Measurements from ENCODE around the gene COL16A1.

Gene COL16A1

GRCh38 chr1:31732751-31733289 is 29.0 kb upstream of the COL16A1 start:
- no peaks in the 10 kb centered on the region for H3K36me3 ChIP-seq (ENCODE audit: insufficient read depth, low read length)
- no peaks in the 10 kb centered on the region for H3K27me3 ChIP-seq (ENCODE audit: insufficient read depth, low read length)

DNA sequence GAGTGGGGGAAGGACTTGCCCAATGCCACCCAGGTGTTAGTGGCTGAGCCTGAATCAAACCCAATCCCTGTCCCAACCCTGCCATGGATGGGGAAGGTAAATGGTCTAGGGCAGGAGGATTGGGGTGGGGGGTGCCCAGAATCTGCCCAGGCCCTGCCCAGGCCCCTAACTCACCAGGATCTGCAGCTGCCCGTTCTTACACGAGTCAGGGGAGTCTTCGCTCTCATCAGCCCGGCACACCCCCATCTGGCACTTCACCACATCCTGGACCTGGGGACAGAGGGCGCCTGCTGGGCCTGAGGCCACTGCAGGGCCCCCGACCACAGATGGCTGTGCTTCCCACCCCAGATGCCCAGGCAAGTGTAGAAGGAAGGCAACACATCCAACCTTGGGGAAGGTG is 28.5 kb upstream of the COL16A1 start:
- Histone ChIP-seq H3K79me2 (ENCODE audit: control insufficient read depth, insufficient read depth, low read length, unreplicated experiment) (no peaks in the 10 kb centered on the region), H3K27ac (ENCODE audit: low read depth, low read length) (no peak overlapping the region), H3K27me3 (ENCODE audit: insufficient read depth, low read length) (no peaks in the 10 kb centered on the region), H3K4me3 (ENCODE audit: low read depth, low read length) (no peak overlapping the region), H3K36me3 (ENCODE audit: insufficient read depth, low read length) (no peaks in the 10 kb centered on the region), H2AFZ (ENCODE audit: low read length, unreplicated experiment) (no peak overlapping the region), H3K4me1 (ENCODE audit: control insufficient read depth, insufficient read depth, low read length, unreplicated experiment) (no peaks in the 10 kb centered on the region)

More at GRCh38 chr1:31732751-31733289, 29.0 kb upstream of the COL16A1 start:
- no peaks in the 10 kb centered on the region for H3K79me2 ChIP-seq (ENCODE audit: control insufficient read depth, insufficient read depth, low read length, unreplicated experiment)
- no peak overlapping the region for H3K27ac ChIP-seq (ENCODE audit: low read depth, low read length)
- H3K4me1 ChIP-seq (ENCODE audit: control insufficient read depth, insufficient read depth, low read length, unreplicated experiment) = no peaks in the 10 kb centered on the region
- H3K4me3 ChIP-seq (ENCODE audit: low read depth, low read length) = no peak overlapping the region
- H2AFZ ChIP-seq (ENCODE audit: low read length, unreplicated experiment) = no peak overlapping the region

- Histone ChIP-seq H3K4me1 (ENCODE audit: control insufficient read depth, insufficient read depth, low read length, unreplicated experiment) (no peaks in the 10 kb centered on the region), H3K36me3 (ENCODE audit: insufficient read depth, low read length) (no peaks in the 10 kb centered on the region), H3K27ac (ENCODE audit: low read depth, low read length) (no peak overlapping the region), H3K79me2 (ENCODE audit: control insufficient read depth, insufficient read depth, low read length, unreplicated experiment) (no peaks in the 10 kb centered on the region), H2AFZ (ENCODE audit: low read length, unreplicated experiment) (no peak overlapping the region), H3K27me3 (ENCODE audit: insufficient read depth, low read length) (no peaks in the 10 kb centered on the region), H3K4me3 (ENCODE audit: low read depth, low read length) (no peak overlapping the region)
Observed at GRCh38 chr1:31731049-31731565, 27.3 kb upstream of the COL16A1 start.

- H2AFZ ChIP-seq (ENCODE audit: low read length, unreplicated experiment) = no peak overlapping the region
- no peak overlapping the region for H3K4me3 ChIP-seq (ENCODE audit: low read depth, low read length)
- H3K27ac ChIP-seq (ENCODE audit: low read depth, low read length) = no peak overlapping the region
- no peaks in the 10 kb centered on the region for H3K79me2 ChIP-seq (ENCODE audit: control insufficient read depth, insufficient read depth, low read length, unreplicated experiment)
- H3K27me3 ChIP-seq (ENCODE audit: insufficient read depth, low read length) = no peaks in the 10 kb centered on the region
- H3K4me1 ChIP-seq (ENCODE audit: control insufficient read depth, insufficient read depth, low read length, unreplicated experiment) = no peaks in the 10 kb centered on the region
- no peaks in the 10 kb centered on the region for H3K36me3 ChIP-seq (ENCODE audit: insufficient read depth, low read length)
Observed at GRCh38 chr1:31730336-31731048, 26.7 kb upstream of the COL16A1 start.

DNA sequence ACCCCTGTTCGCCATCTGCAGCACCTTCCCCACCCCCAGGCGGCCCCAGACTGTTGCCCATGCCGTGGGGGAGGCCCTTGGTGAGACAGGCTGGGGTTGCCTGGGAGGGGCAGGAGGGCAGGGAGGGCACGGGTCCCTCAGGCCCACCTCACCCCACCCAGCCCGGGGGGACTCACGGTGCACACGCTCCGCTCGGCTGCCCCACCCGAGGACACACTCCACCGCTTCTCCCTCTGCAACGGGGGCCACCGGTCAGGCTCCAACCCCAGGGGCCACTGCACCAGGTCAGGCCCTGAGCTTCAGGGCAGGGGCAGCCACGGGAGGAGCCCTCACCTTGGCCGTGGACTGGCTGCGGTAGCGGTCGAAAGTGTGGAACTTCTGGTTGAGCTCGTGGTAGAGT is 24.0 kb upstream of the COL16A1 start:
- H3K36me3 ChIP-seq (ENCODE audit: insufficient read depth, low read length) = no peaks in the 10 kb centered on the region
- no peak overlapping the region for H3K4me3 ChIP-seq (ENCODE audit: low read depth, low read length)
- H3K79me2 ChIP-seq (ENCODE audit: control insufficient read depth, insufficient read depth, low read length, unreplicated experiment) = no peaks in the 10 kb centered on the region
- H3K27me3 ChIP-seq (ENCODE audit: insufficient read depth, low read length) = no peaks in the 10 kb centered on the region
- H3K27ac ChIP-seq (ENCODE audit: low read depth, low read length) = no peak overlapping the region
- no peak overlapping the region for H2AFZ ChIP-seq (ENCODE audit: low read length, unreplicated experiment)
- no peaks in the 10 kb centered on the region for H3K4me1 ChIP-seq (ENCODE audit: control insufficient read depth, insufficient read depth, low read length, unreplicated experiment)

DNA sequence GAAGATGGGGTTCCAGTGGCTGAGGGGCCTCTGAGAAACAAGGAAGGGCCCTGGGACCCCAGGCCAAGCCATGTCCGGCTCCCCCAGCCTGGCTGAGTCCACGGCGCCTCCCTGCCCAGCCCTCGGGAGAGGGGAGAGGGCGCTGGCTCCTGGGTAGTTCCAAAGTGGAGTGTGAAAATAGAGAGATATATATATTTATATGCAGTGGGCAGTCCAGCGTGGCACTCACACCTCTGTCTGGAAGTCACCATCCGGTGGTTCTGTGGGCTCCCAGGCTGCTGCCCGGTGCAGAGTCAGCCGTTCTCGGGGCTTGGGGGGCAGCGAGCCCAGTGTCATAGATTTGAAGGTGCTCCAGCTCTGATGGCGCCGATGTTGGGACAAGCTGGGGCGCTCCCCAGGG is 23.4 kb upstream of the COL16A1 start:
- H3K27ac ChIP-seq (ENCODE audit: low read depth, low read length) = no peak overlapping the region
- no peaks in the 10 kb centered on the region for H3K4me1 ChIP-seq (ENCODE audit: control insufficient read depth, insufficient read depth, low read length, unreplicated experiment)
- no peak overlapping the region for H2AFZ ChIP-seq (ENCODE audit: low read length, unreplicated experiment)
- 0 out of 2 replicates have a peak, but pooled peaks cover 3% of the 10 kb centered on the region for H3K27me3 ChIP-seq (ENCODE audit: insufficient read depth, low read length)
- H3K36me3 ChIP-seq (ENCODE audit: insufficient read depth, low read length) = no peaks in the 10 kb centered on the region
- no peaks in the 10 kb centered on the region for H3K79me2 ChIP-seq (ENCODE audit: control insufficient read depth, insufficient read depth, low read length, unreplicated experiment)
- no peak overlapping the region for H3K4me3 ChIP-seq (ENCODE audit: low read depth, low read length)

DNA sequence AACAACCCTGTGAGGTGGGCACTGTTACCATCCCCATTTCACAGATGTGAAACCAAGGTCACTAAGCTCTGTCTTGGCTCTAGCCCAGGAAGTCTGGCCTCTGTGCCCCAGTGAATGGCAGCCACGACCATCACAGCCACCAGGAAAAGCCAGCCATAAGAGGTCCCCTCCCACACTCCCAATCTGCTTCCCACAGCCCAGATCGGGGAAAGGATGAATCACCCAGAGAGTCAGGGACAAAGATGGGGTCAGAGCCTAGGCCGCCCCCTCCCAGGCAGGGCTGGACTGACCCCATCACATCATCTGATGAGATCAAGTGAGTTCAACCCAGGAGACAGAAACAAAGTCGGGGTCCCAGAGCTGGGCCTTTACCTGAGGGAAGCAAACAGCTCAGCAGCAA is 22.9 kb upstream of the COL16A1 start:
- Histone ChIP-seq H3K27me3 (ENCODE audit: insufficient read depth, low read length) (0 out of 2 replicates have a peak, but pooled peaks cover 4% of the 10 kb centered on the region), H3K4me3 (ENCODE audit: low read depth, low read length) (no peak overlapping the region), H2AFZ (ENCODE audit: low read length, unreplicated experiment) (no peak overlapping the region), H3K79me2 (ENCODE audit: control insufficient read depth, insufficient read depth, low read length, unreplicated experiment) (no peaks in the 10 kb centered on the region), H3K4me1 (ENCODE audit: control insufficient read depth, insufficient read depth, low read length, unreplicated experiment) (no peaks in the 10 kb centered on the region), H3K27ac (ENCODE audit: low read depth, low read length) (no peak overlapping the region), H3K36me3 (ENCODE audit: insufficient read depth, low read length) (no peaks in the 10 kb centered on the region)

GRCh38 chr1:31725777-31726535 is 22.1 kb upstream of the COL16A1 start:
- Histone ChIP-seq H2AFZ (ENCODE audit: low read length, unreplicated experiment) (no peak overlapping the region), H3K79me2 (ENCODE audit: control insufficient read depth, insufficient read depth, low read length, unreplicated experiment) (no peaks in the 10 kb centered on the region), H3K4me3 (ENCODE audit: low read depth, low read length) (no peak overlapping the region), H3K36me3 (ENCODE audit: insufficient read depth, low read length) (no peaks in the 10 kb centered on the region), H3K27me3 (ENCODE audit: insufficient read depth, low read length) (0 out of 2 replicates have a peak, but pooled peaks cover 6% of the 10 kb centered on the region), H3K27ac (ENCODE audit: low read depth, low read length) (no peak overlapping the region), H3K4me1 (ENCODE audit: control insufficient read depth, insufficient read depth, low read length, unreplicated experiment) (no peaks in the 10 kb centered on the region)

GRCh38 chr1:31725134-31725533 is 21.3 kb upstream of the COL16A1 start:
- Histone ChIP-seq H3K79me2 (ENCODE audit: control insufficient read depth, insufficient read depth, low read length, unreplicated experiment) (no peaks in the 10 kb centered on the region), H2AFZ (ENCODE audit: low read length, unreplicated experiment) (no peak overlapping the region), H3K36me3 (ENCODE audit: insufficient read depth, low read length) (no peaks in the 10 kb centered on the region), H3K27ac (ENCODE audit: low read depth, low read length) (no peak overlapping the region), H3K27me3 (ENCODE audit: insufficient read depth, low read length) (peaks cover 9% of the 10 kb centered on the region; the same call in 1 of the 2 replicates), H3K4me3 (ENCODE audit: low read depth, low read length) (no peak overlapping the region), H3K4me1 (ENCODE audit: control insufficient read depth, insufficient read depth, low read length, unreplicated experiment) (no peaks in the 10 kb centered on the region)

DNA sequence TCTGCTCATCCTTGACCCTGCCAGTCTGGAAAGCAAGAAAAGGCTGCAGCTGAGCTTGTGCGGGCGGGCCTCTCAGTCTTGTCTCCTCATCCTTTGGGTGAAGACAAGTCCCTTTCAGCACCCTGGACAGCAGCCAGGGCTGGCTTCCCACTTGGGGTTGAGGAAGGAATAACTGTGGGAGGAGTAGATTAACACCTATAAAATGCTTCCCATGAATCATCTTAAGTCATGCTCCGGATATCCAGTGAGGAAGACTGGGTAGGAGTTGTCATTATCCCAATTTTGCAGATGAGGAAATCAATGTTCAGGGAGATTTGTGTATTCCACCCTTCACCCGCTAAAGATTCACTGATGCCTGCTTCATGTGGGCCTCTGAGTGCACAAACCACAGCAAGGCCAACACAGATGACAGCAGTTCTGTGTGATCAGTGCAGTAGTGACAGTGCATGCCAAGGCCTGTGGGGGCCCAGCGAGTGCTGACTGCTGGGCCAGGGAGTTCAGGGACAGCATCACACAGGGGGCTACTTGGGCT is 20.1 kb upstream of the COL16A1 start:
- H3K27me3 ChIP-seq (ENCODE audit: insufficient read depth, low read length) = peaks cover 9% of the 10 kb centered on the region
- H3K36me3 ChIP-seq (ENCODE audit: insufficient read depth, low read length) = no peaks in the 10 kb centered on the region
- H3K27ac ChIP-seq (ENCODE audit: low read depth, low read length) = no peak overlapping the region
- H3K4me1 ChIP-seq (ENCODE audit: control insufficient read depth, insufficient read depth, low read length, unreplicated experiment) = no peaks in the 10 kb centered on the region
- H3K4me3 ChIP-seq (ENCODE audit: low read depth, low read length) = no peak overlapping the region
- no peak overlapping the region for H2AFZ ChIP-seq (ENCODE audit: low read length, unreplicated experiment)
- H3K79me2 ChIP-seq (ENCODE audit: control insufficient read depth, insufficient read depth, low read length, unreplicated experiment) = no peaks in the 10 kb centered on the region

All from ACC112 (cell line).